ENCODE results near the gene OR2T8.

The OR2T8 gene

DNA sequence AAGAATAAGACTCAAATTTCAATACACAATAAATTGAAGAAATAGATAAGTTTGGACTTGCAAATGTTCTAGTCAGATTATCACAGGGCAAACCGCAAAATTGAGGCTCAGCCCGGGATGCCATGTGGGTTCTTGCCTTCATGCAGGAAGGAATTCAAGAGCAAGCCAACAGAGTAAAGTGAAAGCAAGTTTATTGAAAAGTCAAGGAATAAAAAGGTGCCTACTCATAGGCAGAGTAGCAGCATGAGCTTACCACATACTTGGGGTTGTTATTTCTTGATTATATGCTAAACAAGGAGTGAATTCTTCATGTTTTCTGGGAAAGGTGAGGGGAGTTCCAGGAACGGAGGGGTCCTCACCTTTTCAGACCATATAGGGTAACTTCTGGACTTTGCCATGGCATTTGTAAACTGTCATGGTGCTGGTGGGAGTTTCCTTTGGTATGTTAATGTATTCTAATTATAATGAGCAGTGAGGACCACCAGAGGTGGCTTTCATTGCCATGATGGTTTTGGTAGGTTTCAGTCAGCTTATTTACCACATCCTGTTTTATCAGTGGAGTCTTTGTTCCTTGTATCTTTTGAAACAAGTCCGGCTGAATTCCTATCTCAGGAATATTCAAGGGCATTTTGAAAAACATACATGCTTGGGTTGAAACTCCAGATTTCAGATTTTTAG lies 43.0 kb downstream of the OR2T8 start:
- DNase-seq = no peak

DNA sequence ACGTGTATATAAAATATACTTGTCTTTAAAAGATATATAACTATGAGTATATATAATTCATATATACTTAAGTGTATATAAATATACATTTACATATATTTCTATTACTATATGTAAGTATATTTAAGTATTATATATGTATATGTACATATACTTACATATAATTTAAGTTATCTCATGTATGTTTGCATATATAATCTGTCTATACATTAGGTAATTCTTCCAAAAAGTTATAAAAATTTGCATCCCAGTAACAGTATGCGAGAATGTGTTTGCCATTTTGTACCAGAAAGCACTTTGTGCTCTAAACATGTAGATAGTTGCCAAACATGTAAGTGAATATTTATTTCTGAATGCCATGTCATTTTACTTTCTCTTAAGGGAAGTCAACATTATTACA lies 44.9 kb downstream of the OR2T8 start, which contains the start of gene OR2AK2:
Gene OR2AK2, plus strand, starts transcription at position 301 of the 400 bp plus-strand sequence. CDS start 144 bp downstream, outside the sequence.
- DNase-seq = no peak

DNA sequence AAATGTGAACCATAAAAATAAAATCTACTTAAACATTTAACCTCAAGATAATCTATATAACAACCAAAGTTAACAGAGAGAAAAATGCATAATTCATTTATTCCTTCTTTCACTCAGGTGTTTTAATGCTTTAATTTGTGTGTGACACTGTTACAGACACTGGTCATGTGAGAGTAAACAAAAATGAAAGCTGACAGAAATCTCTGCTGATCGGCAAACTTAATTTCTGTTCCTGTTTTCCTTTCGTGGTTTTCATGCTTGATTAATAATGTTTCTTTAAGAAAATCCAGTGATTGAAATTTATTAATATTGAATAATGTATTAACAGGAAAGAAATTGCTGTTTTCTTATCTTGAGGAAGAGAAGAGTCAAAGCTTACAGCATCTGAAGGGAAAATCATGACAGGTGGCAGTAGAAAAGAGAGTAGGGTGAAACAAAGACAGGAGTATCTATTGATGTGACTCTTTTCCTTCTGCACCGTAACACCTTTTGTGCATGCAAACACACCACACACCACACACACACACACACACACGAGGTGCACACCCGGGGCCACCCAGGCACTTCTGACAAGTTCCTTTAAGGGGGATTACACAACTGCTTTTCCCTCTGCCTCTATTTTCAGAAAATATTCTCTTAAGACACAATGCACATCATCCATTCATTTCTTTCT lies 46.6 kb downstream of the OR2T8 start:
- DNase-seq = no peak

Measured in stimulated activated CD4-positive, alpha-beta T cell treated with anti-CD3 and anti-CD28 coated beads, Interleukin-4, amount 100 ng/mL, for 1 hour (primary cell).